Measurements from ENCODE around the gene DCAF17. TPM values are rescaled to one million over a fixed set of nuclear protein-coding genes. Genes with fewer than 3 reads are reported as not detected.

DCAF17 gene
- total and polyA plus RNA-seq, 2 of the 13 experiments (the other 11 are each of a cell fraction or from before 2014, with no cell fraction given): 13.7 to 30.0 TPM

GRCh38 chr2:171523088-171524017 lies 89.3 kb downstream of the DCAF17 start (continued):
- TF ChIP-seq LRRFIP1 (CRISPR knock-in tag; conservative IDR thresholded peaks at IDR 0.05): no peak
- peak; percentile 66 for TF ChIP-seq ZNF687 (CRISPR knock-in tag; IDR thresholded peaks at IDR 0.05)
- peak; percentile 15; the same call in 1 of the 2 replicates for TF ChIP-seq HOXA3 (CRISPR knock-in tag; IDR thresholded peaks at IDR 0.05)
- peak; percentile 58; the same call in 1 of the 2 replicates for TF ChIP-seq FOXJ3 (CRISPR knock-in tag; IDR thresholded peaks at IDR 0.05; ENCODE audit: borderline replicate concordance)
- no peak for TF ChIP-seq MBD4 (IDR thresholded peaks at IDR 0.05; ENCODE audit: borderline replicate concordance, low read length)
- TF ChIP-seq THRA (CRISPR knock-in tag; IDR thresholded peaks at IDR 0.05; ENCODE audit: borderline replicate concordance): no peak
- TF ChIP-seq GATA4 (IDR thresholded peaks at IDR 0.05; ENCODE audit: borderline replicate concordance, low read depth): no peak
- no peak for TF ChIP-seq ZNF264 (CRISPR knock-in tag; IDR thresholded peaks at IDR 0.05)
- no peak for TF ChIP-seq ZNF232 (CRISPR knock-in tag; IDR thresholded peaks at IDR 0.05; ENCODE audit: borderline replicate concordance)
- TF ChIP-seq AFF4 (CRISPR knock-in tag; IDR thresholded peaks at IDR 0.05): no peak
- 0 out of 2 replicates have a peak, but pooled peaks have one; percentile 54 for TF ChIP-seq ZNF468 (CRISPR knock-in tag; IDR thresholded peaks at IDR 0.05)
- no peak for TF ChIP-seq ZNF225 (CRISPR knock-in tag; IDR thresholded peaks at IDR 0.05)
- peak; percentile 24 for TF ChIP-seq TEAD3 (CRISPR knock-in tag; optimal IDR thresholded peaks at IDR 0.05; ENCODE audit: borderline replicate concordance)
- no peak for TF ChIP-seq MAX (IDR thresholded peaks at IDR 0.05)
- no peak for TF ChIP-seq HDAC1 (CRISPR knock-in tag; IDR thresholded peaks at IDR 0.05)
- TF ChIP-seq MEF2D (CRISPR knock-in tag; IDR thresholded peaks at IDR 0.05): no peak
- no peak for TF ChIP-seq ZNF354B (CRISPR knock-in tag; IDR thresholded peaks at IDR 0.05)
